HG03045 (cell line): Measurements from ENCODE around the gene TNS3.
"Not testable (repeated sequence)": the region's sequence is repeated elsewhere in the genome, so short reads cannot be mapped to it uniquely, and the experiment has no call there.

ENCODE experiments used
- ATAC-seq: cut with Tn5 transposase; IDR thresholded peaks from one replicate; pipeline ENCODE4 v1.9.1; 2021; ENCODE audit warnings: mild to moderate bottlenecking, moderate library complexity; ENCODE audit not compliant: unreplicated experiment

Gene TNS3

DNA sequence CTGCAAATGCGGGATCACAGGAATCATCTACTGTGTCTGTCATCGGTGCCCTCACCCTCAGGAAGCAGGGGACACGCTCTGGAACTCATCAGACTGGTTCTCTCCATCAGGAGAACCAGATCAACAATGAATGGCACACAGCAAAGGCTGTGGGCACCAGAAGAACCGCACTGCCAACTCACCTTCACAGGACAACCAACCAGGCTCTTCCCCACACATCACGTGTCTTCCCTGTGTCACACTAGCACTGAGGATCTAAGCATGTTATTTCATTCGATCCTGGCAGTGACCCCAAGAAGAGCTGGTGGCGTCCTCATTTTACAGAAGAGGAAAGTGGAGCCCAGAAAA lies 106.1 kb downstream of the TNS3 start:
- ATAC-seq: no peak

DNA sequence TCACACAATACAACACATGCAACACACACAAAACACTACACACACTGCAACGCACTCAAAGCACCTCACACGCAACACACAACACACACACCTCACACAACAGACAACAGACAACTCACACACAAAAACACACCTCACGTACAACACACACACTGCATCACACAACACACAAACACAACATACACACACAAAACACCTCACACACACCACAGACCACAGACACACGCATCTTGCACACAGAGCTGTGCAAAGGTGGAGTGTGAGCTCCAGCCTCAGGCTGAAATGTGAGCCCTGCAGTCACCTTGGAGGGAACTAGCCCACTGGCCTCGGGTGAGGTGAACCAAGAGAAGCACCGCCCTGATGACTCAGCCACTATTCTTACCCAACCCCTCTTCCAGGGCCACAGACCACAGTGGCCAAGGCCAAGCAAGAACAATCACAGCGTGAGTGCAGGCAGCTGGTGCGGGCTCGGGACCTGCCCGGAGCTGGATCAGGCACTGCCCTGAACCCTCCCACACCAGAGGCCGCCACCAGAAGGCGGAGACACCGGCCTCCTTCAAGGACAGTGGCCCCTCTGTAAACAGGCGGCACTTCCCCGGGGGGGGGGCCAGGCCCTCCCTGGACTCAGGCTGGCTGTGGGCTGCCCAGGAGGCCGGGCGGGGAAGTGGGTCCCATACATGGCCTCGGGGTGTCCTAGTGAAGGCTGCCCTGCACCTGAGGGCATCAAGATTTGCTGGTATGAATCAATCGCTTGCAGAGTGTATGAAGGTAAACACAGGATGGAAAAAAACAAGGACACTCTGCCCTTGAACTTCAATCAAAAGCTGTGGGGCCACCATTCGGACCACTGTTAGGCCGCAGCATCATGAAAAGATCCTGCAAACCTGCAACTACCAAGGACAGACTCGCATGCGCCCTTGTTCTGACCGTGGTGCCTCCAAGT lies 106.7 kb downstream of the TNS3 start:
- peak; percentile 90 for ATAC-seq

DNA sequence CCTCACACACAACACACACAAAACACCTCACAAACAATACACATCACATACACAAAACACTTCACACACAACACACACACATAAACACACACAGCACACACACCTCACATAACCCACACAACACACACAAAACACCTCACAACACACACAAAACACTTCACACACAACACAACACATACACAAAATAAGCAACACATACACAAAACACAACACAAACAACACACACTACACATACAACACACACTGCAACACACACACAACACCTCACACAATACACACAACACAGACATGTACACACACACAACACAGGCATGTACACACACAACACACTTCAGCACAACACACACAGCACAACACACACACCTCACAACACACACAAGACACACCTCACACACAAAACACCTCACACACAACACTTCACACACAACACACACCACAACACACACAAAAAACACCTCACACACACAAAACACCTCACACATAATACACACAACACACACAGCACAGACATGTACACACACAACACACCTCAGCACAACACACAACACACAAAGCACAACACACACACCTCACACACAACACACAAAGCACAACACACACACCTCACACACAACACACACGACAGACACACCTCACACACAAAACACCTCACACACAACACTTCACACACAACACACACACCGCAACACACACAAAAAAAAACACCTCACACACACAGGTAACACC lies 107.5 kb downstream of the TNS3 start:
- no peak for ATAC-seq

DNA sequence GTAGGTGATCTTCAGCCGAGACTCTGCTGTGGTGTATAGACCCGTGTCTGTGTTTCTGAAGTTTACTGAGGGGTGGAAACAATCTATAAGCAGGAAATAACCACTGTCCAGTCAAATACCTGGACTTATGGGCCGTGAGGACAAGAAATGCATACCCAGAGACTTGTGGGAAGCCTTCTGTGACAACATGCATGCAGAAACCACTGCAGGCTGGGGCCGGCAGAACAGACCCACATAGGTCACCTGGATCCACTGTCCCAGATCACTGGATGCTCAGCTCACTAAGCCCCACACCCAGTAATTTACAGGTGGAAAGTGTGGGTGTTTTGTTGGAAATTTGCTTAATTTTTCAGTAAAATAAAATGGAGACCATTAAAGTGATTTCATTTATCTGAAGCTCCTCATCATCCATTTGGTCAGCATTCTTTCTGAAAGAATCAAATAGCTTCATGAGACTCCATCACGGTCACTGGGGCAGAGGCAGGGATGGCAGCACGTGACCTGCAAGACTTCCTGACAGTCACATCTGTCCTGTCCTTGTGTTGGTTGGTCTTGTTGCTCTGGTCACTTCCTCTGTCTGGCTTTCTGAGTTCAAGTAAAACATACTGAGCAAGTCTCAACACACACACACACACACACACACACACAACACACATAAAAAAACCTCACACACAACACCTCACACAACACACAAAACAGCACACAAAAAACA lies 108.3 kb downstream of the TNS3 start:
- no peak for ATAC-seq

DNA sequence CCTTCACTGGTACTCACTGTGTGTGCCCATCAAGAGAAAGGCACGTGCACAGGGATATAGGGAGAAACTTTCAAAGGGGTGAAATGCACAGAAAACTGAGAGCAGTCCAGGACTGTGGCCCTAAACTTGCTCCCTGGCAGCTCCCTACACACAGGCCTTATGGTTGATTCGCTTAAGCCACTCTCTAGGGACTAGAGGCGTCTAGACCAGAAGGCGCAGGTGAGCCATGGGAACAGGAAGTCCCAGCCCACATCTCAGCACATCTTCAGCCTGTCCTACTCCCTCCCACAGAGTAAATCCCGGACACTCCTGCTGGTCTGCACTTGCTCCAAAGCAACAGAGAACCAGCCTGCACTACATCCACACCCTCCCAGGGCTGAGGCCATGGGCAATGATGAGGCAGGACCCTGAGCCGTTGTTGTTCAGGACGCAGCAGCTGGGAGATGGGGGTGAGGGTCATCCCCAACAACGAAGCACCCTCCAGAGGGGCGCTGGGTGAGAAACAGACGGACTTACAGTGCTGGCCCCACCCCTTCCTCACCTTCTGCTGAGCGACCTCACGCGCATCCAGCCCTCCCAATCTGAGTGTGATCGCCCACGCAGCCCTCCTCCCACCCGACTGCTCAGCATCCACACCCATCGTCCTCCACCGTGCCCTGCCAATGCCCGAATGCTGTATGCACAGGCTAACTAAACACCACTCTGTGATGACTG lies 109.3 kb downstream of the TNS3 start:
- ATAC-seq: no peak

DNA sequence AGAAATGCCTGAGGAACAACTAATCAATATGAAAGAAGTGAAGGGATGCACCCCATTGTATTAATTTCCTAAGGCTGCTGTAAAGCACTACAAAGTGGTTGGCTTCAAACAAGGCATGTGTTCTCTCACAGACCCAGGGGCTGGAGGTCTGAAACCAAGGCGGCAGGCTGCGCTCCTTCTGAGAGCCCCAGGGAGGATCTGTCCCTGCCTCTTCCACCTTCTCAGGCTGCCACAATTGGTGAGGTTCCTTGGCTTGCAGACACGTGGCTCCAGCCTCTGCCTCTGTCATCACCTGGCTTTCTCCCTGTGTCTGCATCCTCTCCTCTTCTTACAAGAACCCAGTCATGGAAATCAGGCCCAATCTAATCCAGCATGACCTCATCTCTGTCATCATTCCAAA lies 110.1 kb downstream of the TNS3 start:
- no peak for ATAC-seq

DNA sequence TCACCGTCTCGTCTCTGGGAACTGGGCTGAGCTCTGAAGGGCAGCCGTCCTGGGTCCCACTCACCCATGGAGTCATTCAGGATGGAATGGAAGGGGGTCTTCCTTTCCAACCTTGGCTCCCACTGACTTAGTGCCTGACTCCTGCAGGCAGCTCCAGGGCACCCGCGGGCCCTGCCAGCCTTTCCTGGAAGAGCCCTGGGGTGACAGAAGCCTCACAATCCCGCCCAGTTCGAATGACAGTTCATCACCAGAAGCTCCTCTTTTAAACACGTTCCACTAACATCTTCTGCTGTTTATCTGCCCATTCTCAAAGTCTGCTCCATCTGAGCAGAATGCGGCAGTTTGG lies 110.6 kb downstream of the TNS3 start:
- no peak for ATAC-seq

DNA sequence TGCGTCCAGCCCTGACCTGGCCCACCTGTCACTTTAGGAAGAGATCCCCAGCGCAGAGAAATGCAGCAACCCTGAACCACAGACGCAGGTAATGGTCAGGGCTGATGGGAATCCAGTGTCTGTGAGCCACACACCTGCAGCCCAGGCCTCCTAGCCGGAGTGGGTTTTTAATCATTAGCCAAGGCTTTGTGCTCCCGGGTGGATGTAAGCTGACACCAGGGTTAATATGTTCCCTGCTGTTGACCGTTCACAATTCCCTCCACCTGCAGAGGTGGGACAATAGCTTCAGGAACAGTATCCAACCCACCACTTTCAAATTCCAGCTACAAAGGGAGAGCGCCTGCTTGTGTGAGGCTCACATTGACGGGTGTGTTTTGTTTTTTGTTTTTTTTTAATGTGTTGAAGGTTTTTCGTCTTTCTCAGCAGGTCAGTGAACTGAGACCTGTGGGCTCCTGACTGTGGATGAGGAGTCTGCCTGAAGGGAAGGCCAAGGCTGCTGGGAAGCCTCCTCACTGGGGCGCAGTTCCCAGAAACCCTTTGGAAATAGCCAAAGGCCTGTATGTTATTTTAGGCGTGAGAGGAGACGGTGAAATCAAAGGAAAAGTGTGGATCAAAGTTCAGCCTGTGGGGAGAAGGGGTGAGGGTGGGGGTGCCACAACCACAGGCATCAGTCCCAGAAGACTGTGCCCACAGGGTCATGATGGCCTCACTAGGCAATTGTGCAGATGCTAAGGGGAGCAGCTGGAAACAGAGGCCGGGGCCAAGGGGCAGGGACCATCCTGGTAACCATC lies 111.1 kb downstream of the TNS3 start:
- no peak for ATAC-seq

DNA sequence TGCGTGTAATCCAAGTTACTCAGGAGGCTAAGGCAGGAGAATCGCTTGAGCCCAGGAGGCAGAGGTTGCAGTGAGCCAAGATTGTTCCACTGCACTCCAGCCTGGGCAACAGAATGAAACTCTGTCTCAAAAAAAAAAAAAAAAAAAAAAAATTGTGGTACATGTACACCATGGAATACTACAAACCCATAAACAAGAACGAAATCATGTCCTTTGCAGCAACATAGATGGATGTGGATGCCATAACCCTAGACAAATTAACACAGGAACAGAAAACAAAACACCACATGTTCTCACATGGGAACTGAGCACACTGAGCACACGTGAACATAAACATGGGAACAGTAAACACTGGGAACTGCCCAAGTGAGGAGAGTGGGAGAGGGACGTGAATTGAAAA lies 112.1 kb downstream of the TNS3 start:
- ATAC-seq: not testable (repeated sequence)

DNA sequence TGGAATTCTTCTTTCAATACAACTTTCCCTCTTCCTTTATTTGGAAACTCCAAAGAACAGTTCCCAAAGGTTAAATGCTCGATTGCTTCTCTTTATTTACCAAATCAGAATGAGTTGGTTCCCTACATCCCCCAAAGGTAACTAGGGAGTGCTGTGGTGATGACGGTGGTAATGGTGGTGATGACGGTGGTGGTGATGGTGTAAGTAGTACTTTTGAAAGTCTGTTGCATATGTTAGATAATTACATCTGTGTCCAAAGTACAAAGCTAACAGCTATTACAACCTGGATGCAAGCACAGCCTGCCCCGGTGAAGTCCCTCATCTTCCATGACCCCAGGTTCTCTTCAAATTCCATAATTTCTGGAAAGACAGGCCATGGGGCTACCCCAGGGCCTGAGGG lies 115.1 kb downstream of the TNS3 start:
- ATAC-seq: no peak

DNA sequence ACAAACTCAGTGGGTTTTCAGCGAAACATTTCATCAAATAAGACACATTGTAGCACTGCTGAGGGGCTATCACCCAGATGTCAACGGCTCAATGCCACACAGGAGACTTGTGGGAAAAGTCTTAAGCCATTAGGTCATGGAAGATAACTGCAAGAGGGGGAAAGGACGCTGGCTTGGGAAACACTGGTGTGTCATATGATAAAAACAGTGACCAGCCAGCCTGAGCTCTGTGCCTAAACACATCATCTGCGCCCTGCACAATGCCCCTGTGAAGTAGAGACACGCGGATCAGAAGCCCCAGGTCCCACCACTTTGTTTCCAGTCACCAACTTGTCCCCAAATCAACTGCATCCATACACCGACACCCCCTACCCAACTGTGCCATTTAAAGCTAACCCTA lies 116.7 kb downstream of the TNS3 start:
- ATAC-seq: no peak

DNA sequence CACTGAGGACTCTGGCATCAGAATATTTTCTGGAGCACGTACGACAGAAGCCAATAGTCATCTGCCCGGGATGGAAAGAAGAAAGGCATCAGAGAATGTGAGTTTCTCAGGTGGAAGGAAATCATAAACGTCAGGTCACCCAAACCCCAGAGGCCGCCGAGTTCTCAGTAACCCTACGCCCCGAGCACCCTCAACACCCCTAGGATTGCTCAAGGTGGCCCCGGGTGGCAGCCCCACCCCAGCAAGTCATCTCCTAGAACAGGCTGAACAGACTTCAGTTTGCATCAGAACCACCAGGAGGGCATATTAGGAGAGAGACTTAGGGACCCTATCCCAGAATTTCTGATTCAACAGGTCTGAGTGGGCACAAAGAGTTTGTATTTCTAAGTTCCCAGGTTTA lies 117.6 kb downstream of the TNS3 start:
- ATAC-seq: no peak

DNA sequence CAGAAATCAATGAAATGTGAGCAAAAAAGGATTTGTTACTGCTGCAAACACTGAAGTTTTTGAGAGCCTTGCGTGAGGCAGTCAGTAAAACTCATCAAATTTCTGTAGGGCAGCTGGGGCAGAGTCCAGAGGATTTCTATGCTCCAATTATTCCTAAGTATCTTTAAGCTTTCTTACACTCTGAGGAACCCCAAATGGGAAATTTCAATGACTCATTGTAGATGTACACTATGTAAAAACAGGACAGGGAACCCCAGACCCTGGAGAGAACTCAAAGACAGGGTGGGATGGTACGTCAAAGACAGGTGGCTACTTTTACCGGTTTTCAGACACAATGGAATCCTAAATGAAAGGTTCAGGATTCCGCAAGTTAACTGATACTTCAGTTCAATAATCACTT lies 120.2 kb downstream of the TNS3 start:
- no peak for ATAC-seq

DNA sequence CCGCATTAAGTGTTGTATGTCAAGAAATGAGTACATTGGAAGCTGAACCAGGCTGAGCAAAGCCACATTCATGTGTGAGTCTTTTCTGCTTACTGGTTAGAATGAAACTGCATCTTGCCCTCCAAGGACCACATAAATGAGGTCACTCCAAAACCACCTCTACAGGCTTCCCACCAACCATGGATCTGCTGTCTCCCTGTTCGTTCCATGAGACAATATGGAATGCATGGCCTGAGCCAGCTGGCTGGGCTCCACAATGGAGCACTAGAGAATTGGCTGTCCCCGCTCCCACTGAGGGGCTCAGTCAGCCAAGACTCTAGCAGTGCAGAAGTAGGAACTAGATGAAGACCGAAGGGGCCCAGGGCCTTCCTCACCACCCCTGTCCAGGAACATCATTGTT lies 120.8 kb downstream of the TNS3 start:
- ATAC-seq: no peak

DNA sequence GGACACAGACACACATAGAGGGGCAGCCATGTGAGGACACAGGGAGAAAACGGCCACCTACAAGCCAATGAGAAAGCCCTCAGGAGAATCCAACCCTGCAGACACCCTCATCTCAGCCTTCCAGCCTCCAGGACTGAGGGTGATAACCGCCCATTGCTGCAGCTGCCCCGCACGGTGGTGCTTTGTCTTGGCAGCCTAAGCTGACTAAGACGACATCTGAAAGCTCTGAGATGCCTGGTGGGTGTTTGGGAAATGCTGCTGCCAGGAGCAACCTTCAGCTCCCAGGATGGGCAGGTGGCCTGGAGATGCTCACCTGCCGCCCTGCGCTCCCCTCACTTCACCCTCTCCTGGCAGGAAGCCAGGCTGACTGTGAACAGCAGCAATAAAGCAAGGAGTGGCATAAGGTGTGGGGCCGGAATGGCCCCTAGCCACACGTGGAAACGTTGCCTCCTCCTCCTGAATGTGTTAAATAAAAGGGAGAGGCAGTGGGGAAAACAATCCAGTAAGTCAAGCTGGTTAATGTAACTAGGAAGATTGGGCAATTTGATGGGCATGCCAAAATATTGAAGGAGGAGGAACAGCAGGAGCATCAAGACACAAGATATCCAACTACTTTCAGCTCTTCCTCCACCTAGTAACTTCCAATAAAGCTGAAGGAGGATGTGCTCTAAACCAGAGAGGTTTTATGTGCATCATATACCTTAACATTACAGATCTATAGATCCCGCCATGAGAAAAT lies 121.5 kb downstream of the TNS3 start:
- no peak for ATAC-seq

DNA sequence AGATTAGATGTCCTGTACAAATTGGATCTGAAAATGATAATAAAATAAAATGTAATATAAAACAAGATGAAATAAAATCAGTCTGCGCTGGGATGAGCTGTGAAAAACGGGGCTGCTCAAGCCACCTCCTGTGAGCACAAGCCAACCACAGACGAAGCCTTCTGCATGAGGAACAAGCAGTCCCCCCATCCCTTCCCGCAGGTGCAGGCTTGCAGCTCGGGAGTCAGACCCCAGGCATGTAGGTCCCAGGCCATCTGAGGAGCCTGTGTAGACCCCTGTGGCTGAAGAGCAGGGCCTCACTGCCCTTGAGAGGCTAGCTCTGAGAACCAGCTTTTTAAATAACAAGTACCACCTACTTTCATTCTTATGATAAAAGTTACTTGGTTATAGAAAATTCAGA lies 123.4 kb downstream of the TNS3 start:
- no peak for ATAC-seq

DNA sequence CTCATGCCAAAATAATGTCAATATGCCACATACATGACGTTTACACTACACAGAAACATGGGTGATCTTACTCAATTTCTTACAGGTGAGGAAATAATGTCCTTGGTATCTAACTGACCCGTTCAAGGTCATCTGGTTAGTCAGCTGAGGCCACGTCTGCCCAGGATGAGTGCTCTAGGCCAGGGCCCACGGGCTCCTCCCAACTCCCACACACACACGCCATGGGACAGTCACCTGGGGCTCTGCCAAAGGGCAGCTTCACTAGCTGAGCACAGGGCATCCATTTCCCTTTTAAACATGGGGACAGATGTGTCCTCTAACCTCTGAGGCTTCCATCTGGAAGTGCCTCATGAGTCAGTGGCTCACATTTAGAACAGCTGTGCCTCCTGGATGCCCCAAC lies 123.9 kb downstream of the TNS3 start:
- no peak for ATAC-seq

DNA sequence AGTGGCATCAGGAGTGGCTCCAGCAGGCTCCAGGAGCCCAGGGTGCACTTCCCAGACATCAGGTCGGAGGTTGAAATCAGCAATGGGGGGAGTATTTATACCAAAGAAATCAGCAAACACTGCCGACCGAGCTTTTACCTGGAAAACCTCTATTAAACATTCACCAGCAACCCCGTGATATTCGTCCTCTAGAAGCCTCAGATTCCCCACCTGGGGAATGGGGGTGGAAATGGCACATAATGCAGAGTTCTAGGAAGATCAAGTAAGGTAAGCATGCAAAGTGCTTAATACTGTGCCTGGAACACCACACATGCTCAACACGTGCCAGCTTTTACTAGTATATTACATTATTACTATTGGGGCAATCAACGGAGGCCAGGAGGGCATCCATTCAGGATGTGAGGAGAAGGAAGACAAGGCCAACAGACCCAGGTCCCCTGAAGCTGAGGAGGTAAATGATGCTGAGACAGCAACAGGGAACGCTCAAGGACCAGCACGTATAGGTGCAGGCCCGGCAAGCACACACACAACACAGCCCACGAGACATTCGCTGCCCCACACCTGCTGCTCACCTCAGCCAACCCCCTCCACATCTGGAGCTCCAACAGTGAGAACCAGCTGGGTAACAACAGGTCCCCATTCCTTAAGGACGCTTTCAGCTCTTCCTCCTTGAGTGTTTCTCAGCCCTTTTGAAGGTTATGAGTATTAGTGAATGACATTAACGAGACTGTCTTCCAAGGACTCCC lies 125.5 kb downstream of the TNS3 start:
- ATAC-seq: no peak

DNA sequence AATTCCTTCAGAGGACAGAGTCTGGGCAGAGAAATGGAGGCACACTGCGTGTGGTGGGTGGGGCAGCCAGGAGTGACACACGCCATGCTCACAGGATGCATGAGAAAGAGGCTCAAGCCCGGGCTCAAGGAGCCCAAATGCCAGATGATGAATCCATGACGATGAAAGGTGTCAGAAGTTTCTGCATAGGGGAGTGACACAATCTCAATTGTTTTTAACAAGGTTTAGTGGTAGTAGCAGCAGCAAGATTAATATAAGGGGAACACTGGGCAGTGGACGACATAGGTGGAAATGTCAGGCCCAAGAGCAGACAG lies 126.1 kb downstream of the TNS3 start:
- no peak for ATAC-seq
